HEK293 (cell line): Measurements from ENCODE around the gene SNAP91.

Source experiments
- CTCF ChIA-PET: fragments of 350-600 bp; formaldehyde crosslinking; extraction: SDS; loops from one replicate; lab custom pipeline; 2021; ENCODE audit warnings: antibody characterized with exemption; lab: Yijun Ruan, JAX
- POLR2A ChIA-PET: fragments of 300-600 bp; formaldehyde crosslinking; extraction: SDS; loops from one replicate; lab custom pipeline; 2020; ENCODE audit warnings: antibody characterized with exemption, inconsistent platforms; lab: Yijun Ruan, JAX
- H3K27ac ChIP-seq: fragments of 200-500 bp; sonication (Bioruptor generic); 2 replicates; pipeline ENCODE4 v1.5.1; 2014; ENCODE audit warnings: low read depth, low read length, control low read depth, inconsistent platforms; ENCODE audit errors: extremely low read depth
- H3K36me3 ChIP-seq, 2 experiments: fragments of 200-500 bp in 1 of 2; sonication (Bioruptor generic) in 1 of 2; 1 replicate in 1 of 2; 2 replicates in 1 of 2; pipeline ENCODE4 v1.5.1; 2014 to 2017; ENCODE audit warnings: inconsistent platforms in 2 of 2, low read length in 2 of 2; ENCODE audit not compliant: control insufficient read depth in 2 of 2, insufficient read depth in 1 of 2
- H3K4me1 ChIP-seq: fragments of 200-500 bp; sonication (Bioruptor generic); 2 replicates; pipeline ENCODE4 v1.5.1; 2014; ENCODE audit warnings: mild to moderate bottlenecking, low read length, inconsistent platforms; ENCODE audit not compliant: control insufficient read depth, insufficient read depth
- H3K4me3 ChIP-seq: 2 replicates; pipeline ENCODE4 v1.5.1; 2011; ENCODE audit warnings: low read depth, mild to moderate bottlenecking, control low read depth, low read length, moderate library complexity
- H3K9me3 ChIP-seq: fragments of 200-500 bp; sonication (Bioruptor generic); 2 replicates; pipeline ENCODE4 v1.5.1; 2014; ENCODE audit warnings: low read depth, low read length, inconsistent platforms; ENCODE audit not compliant: control insufficient read depth, insufficient read depth
- IKZF3 ChIP-seq: fragments of 450-650 bp; IDR thresholded peaks from 2 replicates; pipeline ENCODE4 v1.5.0; 2018; ENCODE audit warnings: missing biosample characterization, mild to moderate bottlenecking, missing genetic modification characterization, moderate library complexity
- KLF8 ChIP-seq: fragments of 450-650 bp; formaldehyde crosslinking; IDR thresholded peaks from 2 replicates; pipeline ENCODE4 v1.5.1; 2016; ENCODE audit warnings: missing biosample characterization, missing genetic modification characterization
- PRDM6 ChIP-seq: fragments of 450-650 bp; formaldehyde crosslinking; IDR thresholded peaks from 2 replicates; pipeline ENCODE4 v1.5.1; 2017; ENCODE audit warnings: missing biosample characterization, missing genetic modification characterization
- REPIN1 ChIP-seq: fragments of 450-650 bp; formaldehyde crosslinking; IDR thresholded peaks from 2 replicates; pipeline ENCODE4 v1.5.1; 2017; ENCODE audit warnings: missing biosample characterization, missing genetic modification characterization, low read depth
- SCRT1 ChIP-seq: fragments of 450-650 bp; formaldehyde crosslinking; IDR thresholded peaks from 2 replicates; pipeline ENCODE4 v1.5.1; 2016; ENCODE audit warnings: missing biosample characterization, missing genetic modification characterization, borderline replicate concordance
- SCRT2 ChIP-seq: fragments of 450-650 bp; formaldehyde crosslinking; IDR thresholded peaks from 2 replicates; pipeline ENCODE4 v1.5.1; 2016; ENCODE audit warnings: missing biosample characterization, missing genetic modification characterization
- SP2 ChIP-seq: fragments of 450-650 bp; formaldehyde crosslinking; IDR thresholded peaks from 2 replicates; pipeline ENCODE4 v1.5.1; 2016; ENCODE audit warnings: missing biosample characterization, missing genetic modification characterization
- TSHZ1 ChIP-seq: fragments of 450-650 bp; formaldehyde crosslinking; IDR thresholded peaks from 2 replicates; pipeline ENCODE4 v1.5.1; 2016; ENCODE audit warnings: missing biosample characterization, missing genetic modification characterization, borderline replicate concordance
- YY1 ChIP-seq: fragments of 450-650 bp; formaldehyde crosslinking; IDR thresholded peaks from 2 replicates; pipeline ENCODE4 v1.5.1; 2018; ENCODE audit warnings: missing biosample characterization, missing genetic modification characterization
- ZBTB7A ChIP-seq: fragments of 450-650 bp; formaldehyde crosslinking; IDR thresholded peaks from 2 replicates; pipeline ENCODE4 v1.5.1; 2016; ENCODE audit warnings: low read depth, missing biosample characterization, missing genetic modification characterization
- ZNF148 ChIP-seq: fragments of 450-650 bp; formaldehyde crosslinking; IDR thresholded peaks from 2 replicates; pipeline ENCODE4 v1.5.0; 2017; ENCODE audit warnings: missing biosample characterization, missing genetic modification characterization, borderline replicate concordance
- ZNF155 ChIP-seq: fragments of 450-650 bp; formaldehyde crosslinking; IDR thresholded peaks from 2 replicates; pipeline ENCODE4 v1.5.1; 2016; ENCODE audit warnings: missing biosample characterization, missing genetic modification characterization
- ZNF202 ChIP-seq: fragments of 450-650 bp; formaldehyde crosslinking; IDR thresholded peaks from 2 replicates; pipeline ENCODE4 v1.5.1; 2016; ENCODE audit warnings: missing biosample characterization, missing genetic modification characterization, borderline replicate concordance
- ZNF24 ChIP-seq: fragments of 450-650 bp; formaldehyde crosslinking; IDR thresholded peaks from 2 replicates; pipeline ENCODE4 v1.5.1; 2016; ENCODE audit warnings: missing biosample characterization, missing genetic modification characterization
- ZNF292 ChIP-seq: fragments of 450-650 bp; formaldehyde crosslinking; IDR thresholded peaks from 2 replicates; pipeline ENCODE4 v1.5.1; 2016; ENCODE audit warnings: low read depth, missing biosample characterization, missing genetic modification characterization, borderline replicate concordance
- ZNF510 ChIP-seq: fragments of 450-650 bp; formaldehyde crosslinking; IDR thresholded peaks from 2 replicates; pipeline ENCODE4 v1.5.1; 2018; ENCODE audit warnings: mild to moderate bottlenecking, missing genetic modification characterization, missing biosample characterization; ENCODE audit not compliant: insufficient replicate concordance
- ZNF521 ChIP-seq: fragments of 450-650 bp; formaldehyde crosslinking; IDR thresholded peaks from 2 replicates; pipeline ENCODE4 v1.5.1; 2017; ENCODE audit warnings: missing biosample characterization, mild to moderate bottlenecking, missing genetic modification characterization
- ZNF555 ChIP-seq: fragments of 450-650 bp; formaldehyde crosslinking; conservative IDR thresholded peaks from 2 replicates; pipeline ENCODE4 v1.5.1; 2017; ENCODE audit warnings: missing biosample characterization, mild to moderate bottlenecking, missing genetic modification characterization, inconsistent platforms
- ZNF660 ChIP-seq: fragments of 450-650 bp; IDR thresholded peaks from 2 replicates; pipeline ENCODE4 v1.5.1; 2018; ENCODE audit warnings: missing biosample characterization, mild to moderate bottlenecking, missing genetic modification characterization
- ZNF664 ChIP-seq: fragments of 450-650 bp; formaldehyde crosslinking; IDR thresholded peaks from 2 replicates; pipeline ENCODE4 v1.5.1; 2016; ENCODE audit warnings: missing biosample characterization, missing genetic modification characterization
- TF ChIP-seq, protein P1 (sequence below): fragments of 450-650 bp; formaldehyde crosslinking; IDR thresholded peaks from 2 replicates; pipeline ENCODE4 v1.5.1; 2016; ENCODE audit warnings: missing biosample characterization, missing genetic modification characterization
- TF ChIP-seq, protein P2 (sequence below): fragments of 450-650 bp; formaldehyde crosslinking; IDR thresholded peaks from 2 replicates; pipeline ENCODE4 v1.5.1; 2016; ENCODE audit warnings: missing biosample characterization, missing genetic modification characterization
- TF ChIP-seq, protein P3 (sequence below): fragments of 450-650 bp; formaldehyde crosslinking; IDR thresholded peaks from 2 replicates; pipeline ENCODE4 v1.5.1; 2017; ENCODE audit warnings: missing biosample characterization, missing genetic modification characterization

SNAP91 gene

DNA sequence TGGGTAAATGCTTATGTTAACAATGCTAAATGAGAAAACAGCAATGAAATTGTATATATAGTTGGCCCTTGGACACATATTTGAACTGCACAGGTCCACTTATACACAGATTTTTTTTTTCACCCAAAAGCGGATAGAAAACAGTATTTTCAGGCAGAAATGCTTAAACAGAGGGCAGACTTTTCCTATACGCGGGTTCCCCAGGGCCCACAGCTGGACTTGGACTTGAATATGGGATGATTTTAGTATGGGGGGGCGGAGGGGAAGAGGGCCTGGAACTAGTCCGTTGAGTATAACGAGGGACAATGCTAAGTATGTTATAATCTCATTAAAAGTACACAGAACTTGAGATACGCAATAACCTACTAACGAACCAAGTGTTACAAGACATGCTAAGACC, 197.6 kb downstream of the SNAP91 start:
- CTCF ChIA-PET: interaction anchor here (0.6 to 8.1 kb wide), 38 partner anchors 8 to 840 kb away, joined by 3 to 248 read pairs (median 4); partner anchors contain the start of genes DOP1A and UBE3D

GRCh38 chr6:83510791-83511190, 198.1 kb downstream of the SNAP91 start:
- no peaks in the 10 kb centered on the region for H3K4me1 ChIP-seq
- TF ChIP-seq SCRT1 (tag by site-specific recombination): no peak
- no peak for TF ChIP-seq ZBTB7A
- TF ChIP-seq YY1 (tag by site-specific recombination): no peak
- TF ChIP-seq PRDM6 (tag by site-specific recombination): no peak
- no peak for TF ChIP-seq ZNF292 (tag by site-specific recombination)
- no peak for TF ChIP-seq IKZF3 (tag by site-specific recombination)
- no peak for TF ChIP-seq ZNF148 (tag by site-specific recombination)
- TF ChIP-seq ZNF521 (tag by site-specific recombination): no peak
- TF ChIP-seq ZNF202 (tag by site-specific recombination): no peak
- TF ChIP-seq ZNF664: no peak
- TF ChIP-seq, protein P1, sequence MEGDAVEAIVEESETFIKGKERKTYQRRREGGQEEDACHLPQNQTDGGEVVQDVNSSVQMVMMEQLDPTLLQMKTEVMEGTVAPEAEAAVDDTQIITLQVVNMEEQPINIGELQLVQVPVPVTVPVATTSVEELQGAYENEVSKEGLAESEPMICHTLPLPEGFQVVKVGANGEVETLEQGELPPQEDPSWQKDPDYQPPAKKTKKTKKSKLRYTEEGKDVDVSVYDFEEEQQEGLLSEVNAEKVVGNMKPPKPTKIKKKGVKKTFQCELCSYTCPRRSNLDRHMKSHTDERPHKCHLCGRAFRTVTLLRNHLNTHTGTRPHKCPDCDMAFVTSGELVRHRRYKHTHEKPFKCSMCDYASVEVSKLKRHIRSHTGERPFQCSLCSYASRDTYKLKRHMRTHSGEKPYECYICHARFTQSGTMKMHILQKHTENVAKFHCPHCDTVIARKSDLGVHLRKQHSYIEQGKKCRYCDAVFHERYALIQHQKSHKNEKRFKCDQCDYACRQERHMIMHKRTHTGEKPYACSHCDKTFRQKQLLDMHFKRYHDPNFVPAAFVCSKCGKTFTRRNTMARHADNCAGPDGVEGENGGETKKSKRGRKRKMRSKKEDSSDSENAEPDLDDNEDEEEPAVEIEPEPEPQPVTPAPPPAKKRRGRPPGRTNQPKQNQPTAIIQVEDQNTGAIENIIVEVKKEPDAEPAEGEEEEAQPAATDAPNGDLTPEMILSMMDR: no peak
- TF ChIP-seq ZNF155 (tag by site-specific recombination): no peak
- TF ChIP-seq, protein P2, sequence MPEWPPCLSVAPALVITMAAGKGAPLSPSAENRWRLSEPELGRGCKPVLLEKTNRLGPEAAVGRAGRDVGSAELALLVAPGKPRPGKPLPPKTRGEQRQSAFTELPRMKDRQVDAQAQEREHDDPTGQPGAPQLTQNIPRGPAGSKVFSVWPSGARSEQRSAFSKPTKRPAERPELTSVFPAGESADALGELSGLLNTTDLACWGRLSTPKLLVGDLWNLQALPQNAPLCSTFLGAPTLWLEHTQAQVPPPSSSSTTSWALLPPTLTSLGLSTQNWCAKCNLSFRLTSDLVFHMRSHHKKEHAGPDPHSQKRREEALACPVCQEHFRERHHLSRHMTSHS (tag by site-specific recombination): no peak
- TF ChIP-seq SCRT2: no peak
- no peak for TF ChIP-seq TSHZ1
- TF ChIP-seq ZNF24 (tag by site-specific recombination): no peak
- no peak for TF ChIP-seq REPIN1 (tag by site-specific recombination)
- CTCF ChIA-PET: interaction anchor here (0.6 to 8.1 kb wide), 16 partner anchors 10 to 1201 kb away, joined by 3 to 248 read pairs (median 4); partner anchors contain the start of genes DOP1A and UBE3D
- no peak overlapping the region for H3K27ac ChIP-seq
- no peaks in the 10 kb centered on the region for H3K36me3 ChIP-seq
- H3K4me3 ChIP-seq: no peak overlapping the region
- POLR2A ChIA-PET: no interaction called here
- no peaks in the 10 kb centered on the region for H3K9me3 ChIP-seq

More for the DNA sequence above, 197.6 kb downstream of the SNAP91 start:
- Histone ChIP-seq H3K4me3 (no peak overlapping the region), H3K27ac (no peak overlapping the region), H3K9me3 (no peaks in the 10 kb centered on the region), H3K36me3 (no peaks in the 10 kb centered on the region), H3K4me1 (no peaks in the 10 kb centered on the region)
- TF ChIP-seq SP2 (tag by site-specific recombination): no peak
- no peak for TF ChIP-seq KLF8
- TF ChIP-seq ZNF660 (tag by site-specific recombination): no peak
- no peak for TF ChIP-seq ZNF510 (tag by site-specific recombination)
- TF ChIP-seq, protein P3, sequence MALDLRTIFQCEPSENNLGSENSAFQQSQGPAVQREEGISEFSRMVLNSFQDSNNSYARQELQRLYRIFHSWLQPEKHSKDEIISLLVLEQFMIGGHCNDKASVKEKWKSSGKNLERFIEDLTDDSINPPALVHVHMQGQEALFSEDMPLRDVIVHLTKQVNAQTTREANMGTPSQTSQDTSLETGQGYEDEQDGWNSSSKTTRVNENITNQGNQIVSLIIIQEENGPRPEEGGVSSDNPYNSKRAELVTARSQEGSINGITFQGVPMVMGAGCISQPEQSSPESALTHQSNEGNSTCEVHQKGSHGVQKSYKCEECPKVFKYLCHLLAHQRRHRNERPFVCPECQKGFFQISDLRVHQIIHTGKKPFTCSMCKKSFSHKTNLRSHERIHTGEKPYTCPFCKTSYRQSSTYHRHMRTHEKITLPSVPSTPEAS (tag by site-specific recombination): no peak
- no peak for TF ChIP-seq ZNF555 (tag by site-specific recombination)
- POLR2A ChIA-PET: interaction anchor here (0.7 to 2.0 kb wide), 2 partner anchors 31 to 446 kb away, joined by 3 to 11 read pairs; partner anchors contain the start of gene UBE3D
